ENCODE measurements around the gene SLX9. TPM values are rescaled to one million over a fixed set of nuclear protein-coding genes. Genes with fewer than 3 reads are reported as not detected.

The SLX9 gene
- polyA plus RNA-seq, 1 of the 3 experiments (the other 2 are of a cell fraction), result 42.9 TPM

DNA sequence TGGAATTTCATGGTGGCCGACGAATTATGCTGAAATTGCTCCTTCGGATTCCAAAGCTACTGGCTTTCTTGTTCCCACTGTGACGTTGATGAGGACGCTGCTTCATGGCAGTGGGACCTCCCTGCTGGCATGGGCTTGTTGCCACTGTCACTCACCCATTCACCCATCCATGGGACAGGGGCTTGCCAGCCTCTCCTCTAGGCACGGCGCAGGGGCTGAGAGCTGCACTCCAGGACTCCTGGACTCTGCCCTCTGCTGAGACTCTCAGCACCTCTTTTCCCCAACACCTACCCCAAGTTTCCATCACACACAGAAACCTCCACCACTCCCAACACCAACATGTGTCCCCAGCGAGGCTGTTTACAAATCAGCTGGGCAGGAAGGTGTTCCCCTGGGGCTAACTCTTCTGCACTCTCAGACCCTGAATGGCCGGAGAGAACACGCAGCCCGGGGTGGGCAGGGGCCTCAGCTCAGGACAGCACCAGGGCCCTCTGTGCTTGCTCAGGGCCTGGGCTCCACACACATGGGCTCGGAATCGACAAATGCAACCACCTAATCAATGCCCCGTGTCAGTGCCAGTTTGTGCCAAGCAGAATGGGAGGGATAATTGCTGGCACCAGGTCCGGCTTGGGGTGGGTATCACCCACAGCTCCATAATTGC lies 22.3 kb upstream of the SLX9 start:
- TF ChIP-seq ELF1 (IDR thresholded peaks at IDR 0.05), result no peak
- TF ChIP-seq, protein P1, sequence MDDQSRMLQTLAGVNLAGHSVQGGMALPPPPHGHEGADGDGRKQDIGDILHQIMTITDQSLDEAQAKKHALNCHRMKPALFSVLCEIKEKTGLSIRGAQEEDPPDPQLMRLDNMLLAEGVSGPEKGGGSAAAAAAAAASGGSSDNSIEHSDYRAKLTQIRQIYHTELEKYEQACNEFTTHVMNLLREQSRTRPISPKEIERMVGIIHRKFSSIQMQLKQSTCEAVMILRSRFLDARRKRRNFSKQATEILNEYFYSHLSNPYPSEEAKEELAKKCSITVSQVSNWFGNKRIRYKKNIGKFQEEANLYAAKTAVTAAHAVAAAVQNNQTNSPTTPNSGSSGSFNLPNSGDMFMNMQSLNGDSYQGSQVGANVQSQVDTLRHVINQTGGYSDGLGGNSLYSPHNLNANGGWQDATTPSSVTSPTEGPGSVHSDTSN (IDR thresholded peaks at IDR 0.05), result no peak
- TF ChIP-seq, protein P2, sequence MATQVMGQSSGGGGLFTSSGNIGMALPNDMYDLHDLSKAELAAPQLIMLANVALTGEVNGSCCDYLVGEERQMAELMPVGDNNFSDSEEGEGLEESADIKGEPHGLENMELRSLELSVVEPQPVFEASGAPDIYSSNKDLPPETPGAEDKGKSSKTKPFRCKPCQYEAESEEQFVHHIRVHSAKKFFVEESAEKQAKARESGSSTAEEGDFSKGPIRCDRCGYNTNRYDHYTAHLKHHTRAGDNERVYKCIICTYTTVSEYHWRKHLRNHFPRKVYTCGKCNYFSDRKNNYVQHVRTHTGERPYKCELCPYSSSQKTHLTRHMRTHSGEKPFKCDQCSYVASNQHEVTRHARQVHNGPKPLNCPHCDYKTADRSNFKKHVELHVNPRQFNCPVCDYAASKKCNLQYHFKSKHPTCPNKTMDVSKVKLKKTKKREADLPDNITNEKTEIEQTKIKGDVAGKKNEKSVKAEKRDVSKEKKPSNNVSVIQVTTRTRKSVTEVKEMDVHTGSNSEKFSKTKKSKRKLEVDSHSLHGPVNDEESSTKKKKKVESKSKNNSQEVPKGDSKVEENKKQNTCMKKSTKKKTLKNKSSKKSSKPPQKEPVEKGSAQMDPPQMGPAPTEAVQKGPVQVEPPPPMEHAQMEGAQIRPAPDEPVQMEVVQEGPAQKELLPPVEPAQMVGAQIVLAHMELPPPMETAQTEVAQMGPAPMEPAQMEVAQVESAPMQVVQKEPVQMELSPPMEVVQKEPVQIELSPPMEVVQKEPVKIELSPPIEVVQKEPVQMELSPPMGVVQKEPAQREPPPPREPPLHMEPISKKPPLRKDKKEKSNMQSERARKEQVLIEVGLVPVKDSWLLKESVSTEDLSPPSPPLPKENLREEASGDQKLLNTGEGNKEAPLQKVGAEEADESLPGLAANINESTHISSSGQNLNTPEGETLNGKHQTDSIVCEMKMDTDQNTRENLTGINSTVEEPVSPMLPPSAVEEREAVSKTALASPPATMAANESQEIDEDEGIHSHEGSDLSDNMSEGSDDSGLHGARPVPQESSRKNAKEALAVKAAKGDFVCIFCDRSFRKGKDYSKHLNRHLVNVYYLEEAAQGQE (IDR thresholded peaks at IDR 0.05; ENCODE audit: low read depth, low read length), result no peak
- no peak for TF ChIP-seq MXI1 (IDR thresholded peaks at IDR 0.05; ENCODE audit: low read depth, low read length)
- TF ChIP-seq RCOR1 (IDR thresholded peaks at IDR 0.05; ENCODE audit: low read length), result no peak
- TF ChIP-seq MEF2A (IDR thresholded peaks at IDR 0.05; ENCODE audit: borderline replicate concordance, low read depth), result no peak
- no peak for TF ChIP-seq GATA2 (CRISPR knock-in tag; IDR thresholded peaks at IDR 0.05)
- TF ChIP-seq, protein P3, sequence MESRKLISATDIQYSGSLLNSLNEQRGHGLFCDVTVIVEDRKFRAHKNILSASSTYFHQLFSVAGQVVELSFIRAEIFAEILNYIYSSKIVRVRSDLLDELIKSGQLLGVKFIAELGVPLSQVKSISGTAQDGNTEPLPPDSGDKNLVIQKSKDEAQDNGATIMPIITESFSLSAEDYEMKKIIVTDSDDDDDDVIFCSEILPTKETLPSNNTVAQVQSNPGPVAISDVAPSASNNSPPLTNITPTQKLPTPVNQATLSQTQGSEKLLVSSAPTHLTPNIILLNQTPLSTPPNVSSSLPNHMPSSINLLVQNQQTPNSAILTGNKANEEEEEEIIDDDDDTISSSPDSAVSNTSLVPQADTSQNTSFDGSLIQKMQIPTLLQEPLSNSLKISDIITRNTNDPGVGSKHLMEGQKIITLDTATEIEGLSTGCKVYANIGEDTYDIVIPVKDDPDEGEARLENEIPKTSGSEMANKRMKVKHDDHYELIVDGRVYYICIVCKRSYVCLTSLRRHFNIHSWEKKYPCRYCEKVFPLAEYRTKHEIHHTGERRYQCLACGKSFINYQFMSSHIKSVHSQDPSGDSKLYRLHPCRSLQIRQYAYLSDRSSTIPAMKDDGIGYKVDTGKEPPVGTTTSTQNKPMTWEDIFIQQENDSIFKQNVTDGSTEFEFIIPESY (IDR thresholded peaks at IDR 0.05; ENCODE audit: borderline replicate concordance, low read depth), result no peak
- Histone ChIP-seq H3F3A (replicated peaks; ENCODE audit: insufficient read depth) (no peaks in the 10 kb centered on the region), H3K4me3 (ENCODE audit: low read depth in 2 of 2, low read length in 1 of 2) (no peak overlapping the region), H4K20me1 (ENCODE audit: insufficient read depth) (no peaks in the 10 kb centered on the region), H3K27me3 (ENCODE audit: insufficient read depth) (peaks cover 16% of the 10 kb centered on the region; the same call in 1 of the 2 replicates), H3K4me2 (no peak overlapping the region), H3K79me2 (ENCODE audit: insufficient read depth) (no peaks in the 10 kb centered on the region), H3K9ac (no peak overlapping the region), H3K36me3 (replicated peaks in 1 of 2; ENCODE audit: control insufficient read depth in 1 of 2, insufficient read depth in 2 of 2, low read length in 1 of 2) (no peaks in the 10 kb centered on the region), H2AFZ (ENCODE audit: low read depth) (no peak overlapping the region), H3K9me3 (no peaks in the 10 kb centered on the region), H3K9me2 (no peaks in the 10 kb centered on the region), H3K4me1 (ENCODE audit: control insufficient read depth in 1 of 2, insufficient read depth in 2 of 2, low read depth in 1 of 2, low read length in 1 of 2) (no peaks in the 10 kb centered on the region), H3K27ac (ENCODE audit: low read depth in 2 of 2, low read length in 1 of 2) (no peak overlapping the region)
- 92% methylated on average over 9 of the region's 15 CpGs for WGBS (ENCODE audit: low lambda C conversion rate)
- ChIA-PET CTCF (interaction anchor here (0.6 to 1.2 kb wide), 4 partner anchors 15 to 220 kb away, joined by 3 to 4 read pairs (median 3); no protein-coding TSS in a partner anchor), POLR2A (no interaction called here)
- DNase-seq, result no peak

DNA sequence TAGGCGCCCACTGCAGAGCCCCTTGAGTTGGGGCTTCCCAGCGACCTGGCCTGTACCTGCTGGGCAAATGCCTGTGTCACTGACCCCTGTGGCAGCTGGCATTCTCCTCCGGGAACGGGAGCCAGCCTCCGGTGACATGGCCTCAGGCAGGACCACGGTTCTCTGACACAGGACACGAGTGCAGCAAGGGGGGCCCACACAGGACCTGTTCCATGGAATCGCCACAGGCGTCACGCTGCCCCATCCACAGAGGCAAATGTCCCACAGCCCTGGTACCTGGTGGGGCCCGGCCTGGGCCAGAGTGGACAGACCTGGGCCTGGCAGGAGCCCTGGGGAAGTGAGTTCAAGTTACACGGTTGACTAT lies 21.7 kb upstream of the SLX9 start:
- 55% methylated on average over 5 of the region's 12 CpGs for WGBS (ENCODE audit: low lambda C conversion rate)
- no peak for DNase-seq
- Histone ChIP-seq H3K9me3 (no peaks in the 10 kb centered on the region), H3K9ac (no peak overlapping the region), H3K27me3 (ENCODE audit: insufficient read depth) (peaks cover 21% of the 10 kb centered on the region; the same call in 1 of the 2 replicates), H3K4me2 (no peak overlapping the region), H3K36me3 (replicated peaks in 1 of 2; ENCODE audit: control insufficient read depth in 1 of 2, insufficient read depth in 2 of 2, low read length in 1 of 2) (no peaks in the 10 kb centered on the region), H3K4me1 (ENCODE audit: control insufficient read depth in 1 of 2, insufficient read depth in 2 of 2, low read depth in 1 of 2, low read length in 1 of 2) (no peaks in the 10 kb centered on the region), H3F3A (replicated peaks; ENCODE audit: insufficient read depth) (no peaks in the 10 kb centered on the region), H3K79me2 (ENCODE audit: insufficient read depth) (no peaks in the 10 kb centered on the region), H4K20me1 (ENCODE audit: insufficient read depth) (no peaks in the 10 kb centered on the region), H2AFZ (ENCODE audit: low read depth) (no peak overlapping the region), H3K27ac (ENCODE audit: low read depth in 2 of 2, low read length in 1 of 2) (no peak overlapping the region), H3K4me3 (ENCODE audit: low read depth in 2 of 2, low read length in 1 of 2) (no peak overlapping the region), H3K9me2 (no peaks in the 10 kb centered on the region)
- POLR2A ChIA-PET, result no interaction called here
- CTCF ChIA-PET, result interaction anchor here (0.6 to 0.9 kb wide), 2 partner anchors 26 to 118 kb away, joined by 3 read pairs; no protein-coding TSS in a partner anchor
- TF ChIP-seq JUND (IDR thresholded peaks at IDR 0.05) (no peak), TAF1 (IDR thresholded peaks at IDR 0.05; ENCODE audit: borderline replicate concordance, low read depth, low read length) (no peak), NRF1 (IDR thresholded peaks at IDR 0.05; ENCODE audit: low read depth, low read length) (no peak), RAD21 (IDR thresholded peaks at IDR 0.05; ENCODE audit: low read length) (no peak), SIN3A (IDR thresholded peaks at IDR 0.05; ENCODE audit: borderline replicate concordance, low read depth, low read length) (no peak), CHD2 (IDR thresholded peaks at IDR 0.05; ENCODE audit: low read length, partially characterized antibody) (no peak)
- TF ChIP-seq, protein P4, sequence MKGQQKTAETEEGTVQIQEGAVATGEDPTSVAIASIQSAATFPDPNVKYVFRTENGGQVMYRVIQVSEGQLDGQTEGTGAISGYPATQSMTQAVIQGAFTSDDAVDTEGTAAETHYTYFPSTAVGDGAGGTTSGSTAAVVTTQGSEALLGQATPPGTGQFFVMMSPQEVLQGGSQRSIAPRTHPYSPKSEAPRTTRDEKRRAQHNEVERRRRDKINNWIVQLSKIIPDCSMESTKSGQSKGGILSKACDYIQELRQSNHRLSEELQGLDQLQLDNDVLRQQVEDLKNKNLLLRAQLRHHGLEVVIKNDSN (IDR thresholded peaks at IDR 0.05; ENCODE audit: borderline replicate concordance, low read depth), result no peak
- TF ChIP-seq, protein P5, sequence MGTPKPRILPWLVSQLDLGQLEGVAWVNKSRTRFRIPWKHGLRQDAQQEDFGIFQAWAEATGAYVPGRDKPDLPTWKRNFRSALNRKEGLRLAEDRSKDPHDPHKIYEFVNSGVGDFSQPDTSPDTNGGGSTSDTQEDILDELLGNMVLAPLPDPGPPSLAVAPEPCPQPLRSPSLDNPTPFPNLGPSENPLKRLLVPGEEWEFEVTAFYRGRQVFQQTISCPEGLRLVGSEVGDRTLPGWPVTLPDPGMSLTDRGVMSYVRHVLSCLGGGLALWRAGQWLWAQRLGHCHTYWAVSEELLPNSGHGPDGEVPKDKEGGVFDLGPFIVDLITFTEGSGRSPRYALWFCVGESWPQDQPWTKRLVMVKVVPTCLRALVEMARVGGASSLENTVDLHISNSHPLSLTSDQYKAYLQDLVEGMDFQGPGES (IDR thresholded peaks at IDR 0.05; ENCODE audit: low read depth, low read length), result no peak
- TF ChIP-seq, protein P6, sequence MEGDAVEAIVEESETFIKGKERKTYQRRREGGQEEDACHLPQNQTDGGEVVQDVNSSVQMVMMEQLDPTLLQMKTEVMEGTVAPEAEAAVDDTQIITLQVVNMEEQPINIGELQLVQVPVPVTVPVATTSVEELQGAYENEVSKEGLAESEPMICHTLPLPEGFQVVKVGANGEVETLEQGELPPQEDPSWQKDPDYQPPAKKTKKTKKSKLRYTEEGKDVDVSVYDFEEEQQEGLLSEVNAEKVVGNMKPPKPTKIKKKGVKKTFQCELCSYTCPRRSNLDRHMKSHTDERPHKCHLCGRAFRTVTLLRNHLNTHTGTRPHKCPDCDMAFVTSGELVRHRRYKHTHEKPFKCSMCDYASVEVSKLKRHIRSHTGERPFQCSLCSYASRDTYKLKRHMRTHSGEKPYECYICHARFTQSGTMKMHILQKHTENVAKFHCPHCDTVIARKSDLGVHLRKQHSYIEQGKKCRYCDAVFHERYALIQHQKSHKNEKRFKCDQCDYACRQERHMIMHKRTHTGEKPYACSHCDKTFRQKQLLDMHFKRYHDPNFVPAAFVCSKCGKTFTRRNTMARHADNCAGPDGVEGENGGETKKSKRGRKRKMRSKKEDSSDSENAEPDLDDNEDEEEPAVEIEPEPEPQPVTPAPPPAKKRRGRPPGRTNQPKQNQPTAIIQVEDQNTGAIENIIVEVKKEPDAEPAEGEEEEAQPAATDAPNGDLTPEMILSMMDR (IDR thresholded peaks at IDR 0.05), result no peak

Measured in SK-N-SH (cell line).